Stimulated activated CD8-positive, alpha-beta memory T cell treated with anti-CD3 and anti-CD28 coated beads, Interleukin-2, amount 100 ng/mL, for 1 hour (primary cell): Measurements from ENCODE around the gene POC1A.

Experiments used
- DNase-seq, 2 donors: peaks; one replicate each; pipeline ENCODE4 v3.0.0-alpha.2; 2020; ENCODE audit warnings: low read depth in 2 of 2

Gene POC1A

GRCh38 chr3:52104684-52105640 is 49.3 kb downstream of the POC1A start:
- DNase-seq = no peak

GRCh38 chr3:52102934-52103333 is 51.3 kb downstream of the POC1A start:
- no peak for DNase-seq

- no peak for DNase-seq
Observed at GRCh38 chr3:52099001-52099401, 55.2 kb downstream of the POC1A start.

- no peak for DNase-seq
Observed at GRCh38 chr3:52097851-52098507, 56.2 kb downstream of the POC1A start.

- DNase-seq = no peak
Observed at GRCh38 chr3:52095990-52096775, 58.0 kb downstream of the POC1A start.

- no peak for DNase-seq
Observed at GRCh38 chr3:52094571-52095485, 59.4 kb downstream of the POC1A start.

- DNase-seq = no peak
Observed at GRCh38 chr3:52093756-52094545, 60.3 kb downstream of the POC1A start.

GRCh38 chr3:52092891-52093290 is 61.3 kb downstream of the POC1A start:
- DNase-seq = no peak

- no peak for DNase-seq
Observed at GRCh38 chr3:52092271-52092660, 62.0 kb downstream of the POC1A start.

GRCh38 chr3:52091586-52092270 is 62.5 kb downstream of the POC1A start:
- no peak for DNase-seq

GRCh38 chr3:52090933-52091468 is 63.2 kb downstream of the POC1A start:
- DNase-seq = no peak

- no peak for DNase-seq
Observed at GRCh38 chr3:52090131-52090932, 63.9 kb downstream of the POC1A start.

GRCh38 chr3:52089691-52090090 is 64.5 kb downstream of the POC1A start:
- no peak for DNase-seq

- DNase-seq = no peak
Observed at GRCh38 chr3:52088445-52089367, 65.5 kb downstream of the POC1A start.

GRCh38 chr3:52087731-52088130 is 66.5 kb downstream of the POC1A start:
- DNase-seq = no peak

- DNase-seq = no peak
Observed at GRCh38 chr3:52086976-52087663, 67.1 kb downstream of the POC1A start.

GRCh38 chr3:52086461-52086860 is 67.8 kb downstream of the POC1A start:
- DNase-seq = no peak
